Measurements from ENCODE around the gene SNX4. TPM values are rescaled to one million over a fixed set of nuclear protein-coding genes. Genes with fewer than 3 reads are reported as not detected.

The SNX4 gene
- total RNA-seq, 1 experiment from 2014 or later = 40.5 TPM

DNA sequence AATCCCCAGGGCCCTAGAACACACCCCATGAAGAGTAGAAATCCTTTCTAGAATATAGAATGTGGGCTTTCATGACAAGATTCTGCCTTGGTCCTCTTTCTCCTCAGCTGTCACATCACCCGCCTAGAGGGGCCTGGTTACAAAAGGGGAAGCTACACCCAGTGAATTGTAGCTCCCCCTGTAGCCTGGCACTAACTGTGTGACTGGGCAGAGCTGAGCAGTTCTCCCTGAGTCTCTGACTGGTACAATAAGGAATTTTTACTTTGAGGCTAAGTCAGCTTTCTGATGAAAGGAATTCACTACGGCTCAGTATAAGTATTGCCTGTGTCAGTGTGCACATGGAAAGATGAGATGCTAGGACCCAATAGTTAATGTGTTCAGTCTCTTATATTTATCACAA, 116.2 kb downstream of the SNX4 start:
- peak; percentile 7 for DNase-seq (ENCODE audit: low read depth)

DNA sequence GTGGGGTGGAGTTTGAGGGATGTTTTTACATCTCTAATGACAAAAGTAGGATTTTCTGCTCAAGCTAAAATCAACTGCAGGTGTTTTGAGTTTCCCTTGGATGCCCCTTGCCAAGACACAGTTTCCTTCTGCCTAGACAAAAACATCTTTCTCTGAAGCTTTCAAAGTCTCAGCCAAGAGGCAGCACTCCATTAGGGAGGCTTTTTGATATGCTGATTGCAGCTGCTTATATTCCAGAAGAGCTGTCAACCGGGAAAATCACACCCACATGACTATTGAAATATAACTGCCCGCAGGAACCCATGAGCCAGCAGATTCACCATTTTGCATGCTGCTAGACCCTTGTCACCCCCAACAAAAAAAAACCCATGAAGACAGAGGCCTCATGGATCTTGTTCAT, 117.4 kb downstream of the SNX4 start:
- no peak for DNase-seq (ENCODE audit: low read depth)

GRCh38 chr3:125401402-125401801, 118.6 kb downstream of the SNX4 start:
- peak; percentile 9 for DNase-seq (ENCODE audit: low read depth)

DNA sequence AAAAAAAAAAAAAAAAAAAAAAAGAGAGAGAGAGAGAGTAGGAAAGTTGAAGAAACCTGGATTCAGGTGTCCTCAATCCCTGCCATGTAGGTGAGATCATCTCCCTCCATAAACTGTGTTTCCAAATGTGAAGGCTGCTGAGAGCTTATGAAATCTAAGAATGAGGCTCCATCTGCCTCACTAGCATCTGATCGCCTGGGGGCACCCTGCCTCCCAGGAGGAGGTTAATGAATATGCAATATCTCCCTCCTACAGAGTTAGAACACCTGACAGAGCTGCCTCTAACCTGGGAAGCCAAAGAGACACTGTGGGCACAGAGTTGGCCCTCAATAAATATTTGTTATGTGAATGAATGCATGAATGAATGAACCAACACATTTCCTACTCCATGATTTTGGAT, 121.0 kb downstream of the SNX4 start:
- DNase-seq (ENCODE audit: low read depth) = no peak

Other genes with a start within 250 kb of the SNX4 start
- gene ZNF148, start 144.9 kb downstream of the SNX4 start, total RNA-seq (2014; rRNA removed; shearing (Covaris generic)) = 23.2 and 30.3 TPM in 2 replicates
- 8.3 and 12.3 TPM in 2 replicates for gene OSBPL11, start 75.3 kb upstream of the SNX4 start, total RNA-seq (2014; rRNA removed; shearing (Covaris generic))

Measured in RPMI7951 (cell line).